ENCODE data around the gene ALMS1. TPM values are rescaled to one million over a fixed set of nuclear protein-coding genes. Genes with fewer than 3 reads are reported as not detected.
"Not testable (repeated sequence)": the region's sequence is repeated elsewhere in the genome, so short reads cannot be mapped to it uniquely, and the experiment has no call there.

The ALMS1 gene
- total RNA-seq, 1 donor from 2014 or later, result 6.5 TPM

- ATAC-seq (ENCODE audit: poor library complexity), result no peak
- no peak for DNase-seq
- intact Hi-C loops (cut with DNase I), result no loop called here
Observed at GRCh38 chr2:73588177-73588576, 202.5 kb downstream of the ALMS1 start.

DNA sequence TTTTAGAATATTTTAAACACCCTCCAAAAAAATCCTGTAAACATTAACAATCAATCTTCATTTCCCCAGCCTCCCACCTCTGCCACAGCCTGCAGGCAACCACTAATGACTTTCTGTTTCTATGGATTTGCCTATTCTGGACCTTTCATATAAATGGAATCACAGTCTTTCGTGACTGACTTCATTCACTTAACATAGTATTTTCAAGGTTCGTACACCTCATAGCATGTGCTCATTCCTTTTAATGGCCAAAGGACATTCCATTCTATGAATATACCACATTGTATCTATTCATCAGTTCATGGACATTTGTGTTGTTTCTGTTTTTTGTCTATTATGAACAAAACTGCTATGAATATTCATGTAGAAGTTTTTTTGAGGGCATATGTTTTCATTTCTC is 208.0 kb downstream of the ALMS1 start:
- no peak for ATAC-seq (ENCODE audit: poor library complexity)
- intact Hi-C loops (cut with DNase I), result no loop called here
- no peak for DNase-seq

DNA sequence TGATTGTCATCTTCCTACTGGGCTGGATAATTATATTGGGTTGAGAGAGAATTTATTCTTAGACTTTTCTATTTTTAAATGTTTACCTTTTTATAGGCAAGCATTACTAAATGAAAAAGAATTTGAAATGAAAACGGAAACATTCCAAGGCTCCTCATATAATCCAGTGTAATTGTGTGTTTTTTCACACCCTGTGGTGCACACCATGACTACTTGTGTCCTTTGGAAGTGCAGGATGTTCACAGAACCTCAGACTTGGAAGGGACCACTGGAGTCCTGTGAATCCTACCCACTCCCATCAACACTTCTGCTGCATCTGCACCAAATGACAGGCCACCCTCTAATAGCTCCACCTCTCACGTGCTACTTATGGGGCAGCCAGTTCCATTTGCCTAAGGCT is 208.6 kb downstream of the ALMS1 start:
- DNase-seq (no peak), ATAC-seq (ENCODE audit: poor library complexity) (no peak)
- intact Hi-C loops (cut with DNase I), result no loop called here

- ATAC-seq (ENCODE audit: poor library complexity) (no peak), DNase-seq (no peak)
- intact Hi-C loops (cut with DNase I), result no loop called here
Observed at GRCh38 chr2:73601780-73602179, 216.1 kb downstream of the ALMS1 start.

DNA sequence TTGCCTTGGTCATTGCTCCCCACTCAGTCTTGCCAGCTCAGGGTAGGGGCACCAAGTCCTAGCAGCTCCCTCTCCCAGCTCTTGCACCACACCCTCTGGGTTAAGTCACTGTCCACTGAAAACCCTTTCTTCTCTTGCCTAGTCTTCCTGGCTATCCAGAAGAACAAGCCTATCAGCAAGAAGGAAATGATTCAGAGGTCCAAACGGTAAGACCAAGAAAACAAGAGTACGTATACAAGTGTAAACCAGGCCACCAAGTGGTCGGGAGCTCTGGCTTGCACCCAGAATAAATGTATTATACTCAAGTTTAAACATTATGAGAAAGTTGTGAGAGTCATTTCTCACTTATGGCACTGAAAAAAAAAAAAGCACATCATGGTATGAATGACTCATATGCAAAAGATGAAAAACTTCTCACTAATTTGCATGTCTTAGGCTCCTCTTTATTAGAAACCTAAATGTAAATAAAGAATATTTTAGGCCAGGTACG is 217.5 kb downstream of the ALMS1 start:
- DNase-seq; intact Hi-C loops (cut with DNase I); ATAC-seq (ENCODE audit: poor library complexity): not testable (repeated sequence)

GRCh38 chr2:73604589-73604988 is 219.0 kb downstream of the ALMS1 start:
- ATAC-seq (ENCODE audit: poor library complexity); DNase-seq; intact Hi-C loops (cut with DNase I): not testable (repeated sequence)

DNA sequence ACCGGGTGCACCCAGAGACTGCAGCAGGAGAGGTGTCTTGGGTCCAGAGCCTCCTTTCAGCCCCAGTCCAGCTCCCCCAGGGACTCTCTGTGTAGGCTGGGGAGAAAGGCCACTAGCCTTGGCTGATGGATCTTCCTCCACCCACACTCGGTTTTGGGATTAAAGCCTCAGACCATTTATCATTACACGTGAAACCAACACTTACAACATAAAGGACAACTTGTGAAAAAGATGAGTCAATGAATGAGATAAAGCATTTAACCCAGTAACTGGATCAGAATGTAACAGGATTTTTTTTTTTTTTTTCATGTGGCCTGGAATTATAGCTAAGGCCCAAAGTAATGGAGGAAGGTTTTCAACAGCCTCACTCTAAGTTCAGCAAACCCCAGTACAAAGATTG is 224.5 kb downstream of the ALMS1 start:
- intact Hi-C loops (cut with DNase I), result no loop called here
- no peak for ATAC-seq (ENCODE audit: poor library complexity)
- no peak for DNase-seq

DNA sequence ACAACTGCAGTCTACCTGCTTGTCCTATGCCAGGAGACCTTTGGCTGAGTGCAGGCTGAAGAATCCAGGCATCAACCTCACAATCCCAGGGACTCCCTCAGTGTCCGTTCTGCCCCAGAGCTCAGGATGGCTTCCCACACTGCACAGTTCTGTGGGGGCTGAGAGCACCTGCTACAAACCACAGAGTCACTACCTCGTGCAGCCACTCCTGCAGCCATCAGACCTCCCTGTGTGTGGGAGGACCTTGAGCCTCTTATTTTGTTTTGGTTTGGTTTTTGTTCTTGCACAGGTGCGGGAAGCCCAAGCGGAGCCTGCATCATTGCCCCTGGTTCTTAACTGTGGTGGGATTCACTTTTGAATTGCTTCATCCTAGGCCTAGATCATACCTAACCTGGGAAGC is 225.6 kb downstream of the ALMS1 start:
- intact Hi-C loops (cut with DNase I), result no loop called here
- ATAC-seq (ENCODE audit: poor library complexity) (no peak), DNase-seq (no peak)

GRCh38 chr2:73611867-73612266 is 226.2 kb downstream of the ALMS1 start:
- ATAC-seq (ENCODE audit: poor library complexity) (no peak), DNase-seq (no peak)
- intact Hi-C loops (cut with DNase I), result no loop called here

GRCh38 chr2:73614105-73614504 is 228.5 kb downstream of the ALMS1 start:
- ATAC-seq (ENCODE audit: poor library complexity), result no peak
- intact Hi-C loops (cut with DNase I), result no loop called here
- no peak for DNase-seq

DNA sequence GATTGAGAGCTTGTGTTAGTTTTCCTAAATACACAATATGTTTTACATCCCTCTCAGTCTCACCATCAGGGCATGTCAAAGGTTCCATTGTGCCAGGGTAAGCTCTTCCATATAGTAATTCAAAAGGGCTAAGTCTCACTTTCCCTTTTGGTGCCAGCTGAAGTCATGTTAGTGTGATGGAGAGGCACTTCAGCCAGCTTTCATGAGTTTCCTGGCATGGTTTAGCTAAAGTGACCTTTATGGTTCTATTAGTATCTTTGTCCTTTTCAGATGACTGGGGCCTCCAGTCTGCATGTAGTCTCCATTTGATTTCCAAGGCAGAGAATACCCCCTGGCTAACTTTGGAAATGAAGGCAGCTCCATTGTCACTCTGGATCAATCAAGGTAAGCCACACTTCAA is 229.4 kb downstream of the ALMS1 start:
- intact Hi-C loops (cut with DNase I), result no loop called here
- peak; percentile 52 for ATAC-seq (ENCODE audit: poor library complexity)

DNA sequence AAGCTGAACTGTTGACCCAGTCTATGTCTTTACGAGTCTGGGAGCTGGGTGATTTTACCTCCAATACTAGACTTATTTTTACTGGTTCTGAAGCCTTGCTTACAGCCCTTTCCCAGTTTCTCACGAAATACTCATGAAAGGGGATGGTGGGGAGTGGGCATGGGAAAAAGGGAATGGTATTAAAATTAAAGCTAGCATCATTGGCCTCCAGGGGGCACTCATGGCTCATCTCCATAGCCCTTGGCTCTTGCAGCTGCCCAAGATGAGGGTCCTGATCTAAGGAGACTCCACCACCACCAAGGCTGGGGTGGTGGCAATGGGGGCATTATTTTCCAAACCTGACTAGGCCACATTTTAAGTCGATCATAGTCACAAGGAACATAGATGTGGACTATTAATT is 234.3 kb downstream of the ALMS1 start:
- DNase-seq; intact Hi-C loops (cut with DNase I); ATAC-seq (ENCODE audit: poor library complexity): not testable (repeated sequence)

More for the DNA sequence above, 229.4 kb downstream of the ALMS1 start:
- no peak for DNase-seq

DNA sequence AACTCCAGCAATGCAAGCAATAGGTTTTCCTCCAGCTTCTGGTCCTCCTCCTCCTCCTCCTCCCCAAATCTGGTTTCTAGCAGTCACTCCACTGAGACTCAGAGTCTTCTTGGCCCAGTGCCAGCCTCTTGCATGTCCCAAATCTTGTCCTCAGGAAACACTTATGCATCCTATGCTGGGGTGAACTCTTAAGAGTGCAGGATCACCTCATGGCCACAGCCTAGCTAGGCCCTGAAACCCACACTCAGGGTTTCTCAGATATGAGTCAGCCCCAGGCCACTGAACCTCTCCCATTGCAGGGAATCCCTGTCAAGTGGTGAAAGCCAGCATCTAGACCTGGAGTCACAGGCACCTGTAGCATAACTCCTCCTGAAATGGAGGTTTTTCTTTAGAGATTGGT is 238.4 kb downstream of the ALMS1 start:
- DNase-seq; ATAC-seq (ENCODE audit: poor library complexity); intact Hi-C loops (cut with DNase I): not testable (repeated sequence)

DNA sequence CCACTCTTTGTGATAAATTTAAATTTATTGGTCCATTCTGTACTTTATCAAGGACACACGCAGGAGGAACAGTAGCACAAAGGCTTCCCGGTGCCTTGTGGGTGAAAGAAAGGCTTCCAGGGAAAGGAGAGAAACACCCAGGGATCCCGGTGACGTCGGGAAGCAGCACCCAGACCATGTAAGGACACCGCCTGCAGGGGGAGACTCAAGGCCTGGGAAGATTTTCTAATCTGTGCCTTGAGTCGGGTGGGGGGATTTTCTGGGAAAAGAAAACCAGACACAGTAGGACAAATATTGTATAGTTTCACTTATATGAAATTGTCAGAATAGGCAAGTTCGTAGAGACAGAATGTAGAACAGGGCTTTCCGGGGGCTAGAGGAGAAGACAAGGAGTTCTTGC is 239.0 kb downstream of the ALMS1 start:
- DNase-seq; ATAC-seq (ENCODE audit: poor library complexity); intact Hi-C loops (cut with DNase I): not testable (repeated sequence)

DNA sequence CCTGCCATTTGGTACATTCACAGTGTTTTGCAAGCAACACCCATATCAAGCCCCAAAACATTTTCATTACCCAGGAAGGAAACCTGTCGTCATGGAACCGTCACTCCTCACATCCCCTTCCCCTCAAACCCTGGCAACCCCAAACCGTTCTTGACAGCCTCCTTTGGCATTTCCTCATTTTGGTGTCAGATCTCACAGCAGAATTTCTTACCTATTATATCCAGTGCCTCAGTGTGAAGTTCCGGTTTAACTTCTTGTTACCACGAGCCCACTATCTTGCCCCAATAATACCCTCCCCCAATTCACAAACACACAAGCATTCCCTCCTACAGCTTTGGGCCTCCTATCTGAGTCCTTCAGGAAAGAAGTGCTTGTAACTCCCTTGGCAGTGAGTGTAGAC is 240.6 kb downstream of the ALMS1 start:
- ATAC-seq (ENCODE audit: poor library complexity); intact Hi-C loops (cut with DNase I); DNase-seq: not testable (repeated sequence)

- ATAC-seq (ENCODE audit: poor library complexity); intact Hi-C loops (cut with DNase I); DNase-seq: not testable (repeated sequence)
Observed at GRCh38 chr2:73628493-73628892, 242.9 kb downstream of the ALMS1 start.

- peak; percentile 71 for ATAC-seq (ENCODE audit: poor library complexity)
- intact Hi-C loops (cut with DNase I); DNase-seq: not testable (repeated sequence)
Observed at GRCh38 chr2:73630662-73631266, 245.1 kb downstream of the ALMS1 start.

DNA sequence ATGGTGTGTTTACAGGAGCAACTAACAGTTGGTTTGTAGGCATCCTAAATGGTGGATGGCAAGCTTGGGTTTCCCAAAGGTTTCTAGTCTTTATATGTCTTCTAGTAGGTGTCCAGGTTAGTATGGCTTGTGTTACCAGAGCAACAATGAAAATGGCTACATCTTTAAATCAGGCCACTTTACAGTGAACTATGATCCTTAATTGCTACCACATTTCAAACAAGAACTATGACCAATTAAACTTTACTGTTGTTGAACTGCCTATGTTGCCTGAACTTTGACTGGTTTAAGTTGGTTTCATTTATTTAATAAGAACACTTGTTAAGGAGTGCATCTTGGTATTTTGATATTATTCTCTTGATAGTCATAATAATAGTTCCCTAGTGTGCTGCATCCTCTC is 251.3 kb downstream of the ALMS1 start:
- DNase-seq; intact Hi-C loops (cut with DNase I); ATAC-seq (ENCODE audit: poor library complexity): not testable (repeated sequence)

GRCh38 chr2:73638429-73638828 is 252.8 kb downstream of the ALMS1 start:
- intact Hi-C loops (cut with DNase I), result no loop called here
- no peak for DNase-seq
- no peak for ATAC-seq (ENCODE audit: poor library complexity)

GRCh38 chr2:73640511-73640911 is 254.9 kb downstream of the ALMS1 start:
- peak; percentile 60 for ATAC-seq (ENCODE audit: poor library complexity)
- DNase-seq, result peak; percentile 42
- intact Hi-C loops (cut with DNase I), result no loop called here
